ENCODE data around the gene LDHD. TPM values are rescaled to one million over a fixed set of nuclear protein-coding genes. Genes with fewer than 3 reads are reported as not detected.

The LDHD gene
- total and polyA plus RNA-seq, 2 of the 13 experiments (the other 11 are each of a cell fraction or from before 2014, with no cell fraction given): 9.1 to 9.8 TPM

DNA sequence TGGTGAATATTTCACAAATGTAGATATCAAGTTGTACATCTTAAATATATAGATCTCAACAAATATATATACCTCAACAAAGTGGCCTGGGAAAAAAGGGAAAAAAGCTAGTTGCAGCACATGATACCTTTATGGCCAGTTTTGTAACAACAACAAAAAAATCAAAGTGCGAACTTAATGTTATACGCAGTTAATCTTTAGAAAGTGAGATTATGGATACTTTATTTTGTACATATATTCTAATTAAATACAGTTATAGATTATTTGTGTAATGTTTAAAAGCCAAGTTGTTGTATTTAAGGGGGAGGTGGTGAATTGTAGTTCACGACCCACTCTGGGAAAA, 31.4 kb upstream of the LDHD start:
- WGBS (ENCODE audit: low lambda C conversion rate): 49% methylated on average over 3 of the region's 3 CpGs
- ChIA-PET POLR2A (no interaction called here), CTCF (ENCODE audit: low intra/inter-chr PET ratio, low total read pairs) (no interaction called here)
- in situ Hi-C loops (cut with HindIII; ENCODE audit: extremely low pct_ligation_motif_present, low pct_unique_long_range_greater_than_20kb): no loop called here
- Histone ChIP-seq H3K9me3 (ENCODE audit: low read length) (peaks cover 25% of the 10 kb centered on the region), H2AFZ (ENCODE audit: low read length) (peak overlapping the region; percentile 21), H3K27me3 (ENCODE audit: control insufficient read depth in 1 of 2, insufficient read depth in 2 of 2, low read length in 2 of 2) (no peaks in the 10 kb centered on the region), H3K4me3 (replicated peaks in 1 of 3; ENCODE audit: insufficient read depth in 1 of 3, low read depth in 2 of 3, low read length in 3 of 3) (peak overlapping the region; percentile 94 to 98 (median 96)), H3K79me2 (ENCODE audit: insufficient read depth, low read length) (peaks cover 38% of the 10 kb centered on the region), H4K20me1 (ENCODE audit: insufficient read depth, low read length) (0 out of 2 replicates have a peak, but pooled peaks cover 5% of the 10 kb centered on the region), H3K36me3 (replicated peaks in 1 of 2; ENCODE audit: control insufficient read depth in 1 of 2, insufficient read depth in 2 of 2, low read length in 2 of 2) (peaks cover 0 to 11% of the 10 kb centered on the region in 2 experiments; a peak in 4 of 5 replicates), H3K27ac (ENCODE audit: extremely low read length, insufficient read depth, low read length) (peak overlapping the region; percentile 84), H3K9ac (ENCODE audit: insufficient read depth, low read depth, low read length) (peak overlapping the region; percentile 81), H3K4me2 (ENCODE audit: low read depth, low read length) (peak overlapping the region; percentile 91), H3K4me1 (ENCODE audit: insufficient read depth, low read length) (peaks cover 23% of the 10 kb centered on the region)
- TF ChIP-seq ZNF790 (CRISPR knock-in tag; IDR thresholded peaks at IDR 0.05; ENCODE audit: borderline replicate concordance): 0 out of 2 replicates have a peak, but pooled peaks have one; percentile 0
- no peak for TF ChIP-seq RAD51 (IDR thresholded peaks at IDR 0.05; ENCODE audit: borderline replicate concordance)
- no peak for TF ChIP-seq ZNF614 (CRISPR knock-in tag; IDR thresholded peaks at IDR 0.05; ENCODE audit: borderline replicate concordance)
- TF ChIP-seq, protein P1, sequence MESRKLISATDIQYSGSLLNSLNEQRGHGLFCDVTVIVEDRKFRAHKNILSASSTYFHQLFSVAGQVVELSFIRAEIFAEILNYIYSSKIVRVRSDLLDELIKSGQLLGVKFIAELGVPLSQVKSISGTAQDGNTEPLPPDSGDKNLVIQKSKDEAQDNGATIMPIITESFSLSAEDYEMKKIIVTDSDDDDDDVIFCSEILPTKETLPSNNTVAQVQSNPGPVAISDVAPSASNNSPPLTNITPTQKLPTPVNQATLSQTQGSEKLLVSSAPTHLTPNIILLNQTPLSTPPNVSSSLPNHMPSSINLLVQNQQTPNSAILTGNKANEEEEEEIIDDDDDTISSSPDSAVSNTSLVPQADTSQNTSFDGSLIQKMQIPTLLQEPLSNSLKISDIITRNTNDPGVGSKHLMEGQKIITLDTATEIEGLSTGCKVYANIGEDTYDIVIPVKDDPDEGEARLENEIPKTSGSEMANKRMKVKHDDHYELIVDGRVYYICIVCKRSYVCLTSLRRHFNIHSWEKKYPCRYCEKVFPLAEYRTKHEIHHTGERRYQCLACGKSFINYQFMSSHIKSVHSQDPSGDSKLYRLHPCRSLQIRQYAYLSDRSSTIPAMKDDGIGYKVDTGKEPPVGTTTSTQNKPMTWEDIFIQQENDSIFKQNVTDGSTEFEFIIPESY (CRISPR knock-in tag; IDR thresholded peaks at IDR 0.05): no peak
- TF ChIP-seq SNAPC5 (CRISPR knock-in tag; IDR thresholded peaks at IDR 0.05; ENCODE audit: borderline replicate concordance): 0 out of 2 replicates have a peak, but pooled peaks have one; percentile 79
- TF ChIP-seq, protein P2, sequence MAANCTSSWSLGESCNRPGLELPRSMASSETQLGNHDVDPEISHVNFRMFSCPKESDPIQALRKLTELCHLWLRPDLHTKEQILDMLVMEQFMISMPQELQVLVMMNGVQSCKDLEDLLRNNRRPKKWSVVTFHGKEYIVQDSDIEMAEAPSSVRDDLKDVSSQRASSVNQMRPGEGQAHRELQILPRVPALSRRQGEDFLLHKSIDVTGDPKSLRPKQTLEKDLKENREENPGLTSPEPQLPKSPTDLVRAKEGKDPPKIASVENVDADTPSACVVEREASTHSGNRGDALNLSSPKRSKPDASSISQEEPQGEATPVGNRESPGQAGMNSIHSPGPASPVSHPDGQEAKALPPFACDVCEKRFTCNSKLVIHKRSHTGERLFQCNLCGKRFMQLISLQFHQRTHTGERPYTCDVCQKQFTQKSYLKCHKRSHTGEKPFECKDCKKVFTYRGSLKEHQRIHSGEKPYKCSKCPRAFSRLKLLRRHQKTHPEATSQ (CRISPR knock-in tag; IDR thresholded peaks at IDR 0.05; ENCODE audit: borderline replicate concordance): 0 out of 2 replicates have a peak, but pooled peaks have one; percentile 24
- FAIRE-seq: no peak
- no peak for ATAC-seq
- BruUV-seq (replicated peaks): no TSS peak
- intact Hi-C loops (cut with micrococcal nuclease; ENCODE audit: unreplicated experiment): loop anchor here (1.0 to 2.0 kb wide), 2 partner anchors 19 to 32 kb away; partner anchors contain the start of gene LDHD
- no peak for DNase-seq (ENCODE audit: low spot score)
